A549 (cell line): ENCODE data around the gene MRRF. TPM values are rescaled to one million over a fixed set of nuclear protein-coding genes. Genes with fewer than 3 reads are reported as not detected.
A peak's percentile ranks its signal among the peaks of the same experiment; 100 is the strongest.

Experiments used
- ATAC-seq, 2 experiments: fragments of 200-7000 bp in 1 of 2; fragments of >200 bp in 1 of 2; cut with Nextera tagmentation in 1 of 2; cut with Tn5 transposase in 1 of 2; 3 replicates each; pipeline versions ENCODE4 v1.8.0 to v1.9.1; 2018 to 2020; ENCODE audit warnings: mild to moderate bottlenecking in 1 of 2, moderate library complexity in 1 of 2
- CTCF ChIA-PET: fragments of 300-600 bp; sonication (Branson Sonifier 250); formaldehyde crosslinking; extraction: SDS; loops from one replicate; lab custom pipeline; 2021; ENCODE audit warnings: antibody characterized with exemption, inconsistent platforms; lab: Yijun Ruan, JAX
- POLR2A ChIA-PET: fragments of 350-600 bp; formaldehyde crosslinking; extraction: SDS; loops from one replicate; lab custom pipeline; 2021; ENCODE audit warnings: antibody characterized with exemption, inconsistent platforms; lab: Yijun Ruan, JAX
- DNase-seq, 2 experiments: peaks; one replicate each; pipeline versions ENCODE4 v3.0.0 to v3.0.0-alpha.2; 2011 to 2016; ENCODE audit warnings: low read depth in 1 of 2, low spot score in 1 of 2
- FAIRE-seq: peaks from 2 replicates; lab custom pipeline; 2011; peaks lifted over from hg19 to GRCh38; lab: Jason Lieb, UNC
- H3K27ac ChIP-seq, 2 experiments: fragments of >200 bp; sonication (Bioruptor Twin); formaldehyde crosslinking; 3 replicates each; pipeline ENCODE4 v1.5.1; 2016 to 2017
- H3K4me1 ChIP-seq: fragments of >200 bp; sonication (Bioruptor Twin); formaldehyde crosslinking; 3 replicates; pipeline ENCODE4 v1.6.1; 2016
- H3K4me2 ChIP-seq: fragments of >200 bp; sonication (Bioruptor Twin); formaldehyde crosslinking; 3 replicates; pipeline ENCODE4 v1.6.1; 2016
- H3K4me3 ChIP-seq: fragments of >200 bp; sonication (Bioruptor Twin); formaldehyde crosslinking; 3 replicates; pipeline ENCODE4 v1.5.1; 2016
- H3K9me3 ChIP-seq: fragments of >200 bp; sonication (Bioruptor Twin); formaldehyde crosslinking; 3 replicates; pipeline ENCODE4 v1.6.1; 2016
- CBX2 ChIP-seq: fragments of 200-600 bp; sonication (generic); IDR thresholded peaks from 2 replicates; pipeline ENCODE4 v1.6.1; 2016; ENCODE audit warnings: low read depth, mild to moderate bottlenecking, borderline replicate concordance
- CEBPB ChIP-seq, 2 experiments: fragments of >200 bp in 1 of 2; sonication (Bioruptor Twin) in 1 of 2; formaldehyde crosslinking in 1 of 2; IDR thresholded peaks; 2 replicates each; pipeline ENCODE4 v1.6.1; 2012 to 2016
- CHD2 ChIP-seq: fragments of 150-350 bp; IDR thresholded peaks from 2 replicates; pipeline ENCODE4 v1.6.1; 2014; ENCODE audit warnings: low read length; ENCODE audit not compliant: partially characterized antibody
- CTCF ChIP-seq: fragments of >200 bp; sonication (Bioruptor Twin); formaldehyde crosslinking; IDR thresholded peaks from 3 replicates; pipeline ENCODE4 v1.5.1; 2016
- E2F6 ChIP-seq: IDR thresholded peaks from 2 replicates; pipeline ENCODE4 v1.6.1; 2012; ENCODE audit warnings: low read depth, borderline replicate concordance
- ELK1 ChIP-seq: fragments of 150-350 bp; IDR thresholded peaks from 2 replicates; pipeline ENCODE4 v1.6.1; 2014; ENCODE audit warnings: low read depth, mild to moderate bottlenecking, low read length
- ESRRA ChIP-seq: fragments of 150-350 bp; IDR thresholded peaks from 2 replicates; pipeline ENCODE4 v1.6.1; 2014; ENCODE audit warnings: mild to moderate bottlenecking, low read length, borderline replicate concordance
- FOSB ChIP-seq: fragments of 250-450 bp; sonication (Bioruptor Pico); IDR thresholded peaks from 2 replicates; pipeline ENCODE4 v1.5.0; 2020; ENCODE audit warnings: mild to moderate bottlenecking, moderate library complexity
- HEYL ChIP-seq: fragments of 250-450 bp; sonication (Bioruptor Pico); IDR thresholded peaks from 2 replicates; pipeline ENCODE4 v1.8.0; 2021; ENCODE audit warnings: mild to moderate bottlenecking, moderate library complexity
- HOXA7 ChIP-seq: fragments of 250-450 bp; sonication (Bioruptor Pico); IDR thresholded peaks from 2 replicates; pipeline ENCODE4 v1.5.0; 2020; ENCODE audit warnings: mild to moderate bottlenecking, moderate library complexity
- KDM1A ChIP-seq: fragments of 200-600 bp; sonication (generic); IDR thresholded peaks from 2 replicates; pipeline ENCODE4 v1.6.1; 2016; ENCODE audit warnings: low read depth, mild to moderate bottlenecking
- MAFK ChIP-seq: fragments of 450-650 bp; IDR thresholded peaks from 2 replicates; pipeline ENCODE4 v1.6.1; 2014; ENCODE audit not compliant: partially characterized antibody
- MAZ ChIP-seq: fragments of 150-350 bp; IDR thresholded peaks from 2 replicates; pipeline ENCODE4 v1.6.1; 2014; ENCODE audit warnings: antibody characterized with exemption, low read depth, low read length, borderline replicate concordance
- MYC ChIP-seq: IDR thresholded peaks from 2 replicates; pipeline ENCODE4 v1.6.1; 2012; ENCODE audit warnings: mild to moderate bottlenecking, inconsistent platforms, low read length, improper control_type of control experiment, borderline replicate concordance
- NPAS2 ChIP-seq: fragments of 250-450 bp; sonication (Bioruptor Pico); IDR thresholded peaks from 2 replicates; pipeline ENCODE4 v1.8.0; 2022; ENCODE audit warnings: mild to moderate bottlenecking, moderate library complexity, borderline replicate concordance
- NR3C1 ChIP-seq: fragments of >200 bp; sonication (Bioruptor Twin); formaldehyde crosslinking; IDR thresholded peaks from 3 replicates; pipeline ENCODE4 v1.6.1; 2017
- RAD21 ChIP-seq, 2 experiments: fragments of >200 bp in 1 of 2; sonication (Bioruptor Twin) in 1 of 2; formaldehyde crosslinking in 1 of 2; IDR thresholded peaks in 1 of 2; conservative IDR thresholded peaks in 1 of 2; 2 replicates in 1 of 2; 3 replicates in 1 of 2; pipeline ENCODE4 v1.6.1; 2012 to 2018; ENCODE audit warnings: inconsistent platforms in 1 of 2
- RARB ChIP-seq: fragments of 250-450 bp; sonication (Bioruptor Pico); IDR thresholded peaks from 2 replicates; pipeline ENCODE4 v1.8.0; 2021; ENCODE audit warnings: mild to moderate bottlenecking, moderate library complexity
- RFX5 ChIP-seq: fragments of 450-650 bp; IDR thresholded peaks from 2 replicates; pipeline ENCODE4 v1.7.1; 2014; ENCODE audit warnings: antibody characterized with exemption, mild to moderate bottlenecking, moderate library complexity
- RNF2 ChIP-seq: fragments of 200-600 bp; sonication (generic); IDR thresholded peaks from 2 replicates; pipeline ENCODE4 v1.6.1; 2016; ENCODE audit warnings: low read depth, mild to moderate bottlenecking, antibody characterized with exemption, moderate library complexity, borderline replicate concordance
- SMC3 ChIP-seq: fragments of >200 bp; sonication (Bioruptor Twin); formaldehyde crosslinking; IDR thresholded peaks from 3 replicates; pipeline ENCODE4 v1.6.1; 2018; ENCODE audit warnings: inconsistent platforms
- USF2 ChIP-seq: fragments of 450-650 bp; IDR thresholded peaks from 2 replicates; pipeline ENCODE4 v1.6.1; 2014; ENCODE audit warnings: antibody characterized with exemption
- ZFP36 ChIP-seq: fragments of 450-650 bp; IDR thresholded peaks from 2 replicates; pipeline ENCODE4 v1.6.1; 2014; ENCODE audit warnings: borderline replicate concordance; ENCODE audit not compliant: partially characterized antibody
- ZSCAN20 ChIP-seq: fragments of 250-450 bp; sonication (Bioruptor Pico); IDR thresholded peaks from 2 replicates; pipeline ENCODE4 v1.8.0; 2022; ENCODE audit warnings: mild to moderate bottlenecking, moderate library complexity
- WGBS: methylation state at CpG from one replicate; pipeline ENCODE4 v1.1.6; 2017; ENCODE audit errors: missing lambda C conversion rate; 5-methylcytosine and 5-hydroxymethylcytosine counted together
- polyA plus RNA-seq, 4 experiments: library from polyadenylated mRNA; depleted of rRNA in 3 of 4; stranded (reverse); fragments of >200 nt; fragmentation: RNase III in 1 of 4; extraction: RNeasy Plus Mini Kit Qiagen cat#74134 plus additional on column Dnase treatment in 1 of 4; gene quantifications; 2 replicates in 3 of 4; 3 replicates in 1 of 4; pipeline ENCODE4 v1.2.3, GENCODE V29; 2011 to 2017

The MRRF gene
- polyA plus RNA-seq, 2 of the 4 experiments (the other 2 are of a cell fraction) = 63.6 to 107 TPM

- no peak for DNase-seq
- peak overlapping the region in 1 of 2 experiments; percentile 74; a peak in 1 of 6 replicates for H3K27ac ChIP-seq
- TF ChIP-seq FOSB (CRISPR knock-in tag) (no peak), MAFK (no peak), SMC3 (no peak), HEYL (CRISPR knock-in tag) (no peak), ESRRA (no peak), USF2 (no peak), ZFP36 (no peak), HOXA7 (CRISPR knock-in tag) (no peak), MYC (no peak), ZSCAN20 (CRISPR knock-in tag) (no peak), NR3C1 (no peak), CEBPB (IDR thresholded peaks at IDR 0.05) (no peak), RFX5 (no peak), NPAS2 (no peak), CHD2 (no peak), E2F6 (no peak), KDM1A (no peak), CTCF (no peak), CBX2 (no peak), RNF2 (no peak)
- H3K9me3 ChIP-seq = peaks cover 11% of the 10 kb centered on the region
- no peak for ATAC-seq
- POLR2A ChIA-PET = no interaction called here
- no peak overlapping the region for H3K4me2 ChIP-seq
- peaks cover 28% of the 10 kb centered on the region for H3K4me1 ChIP-seq
- no peak overlapping the region for H3K4me3 ChIP-seq
- CTCF ChIA-PET = interaction anchor here (0.6 to 1.5 kb wide), 3 partner anchors 27 to 256 kb away, joined by 3 to 6 read pairs (median 3); no protein-coding TSS in a partner anchor
- WGBS = 91% methylated on average over 8 of the region's 8 CpGs
- FAIRE-seq = no peak
These were observed 113.6 kb downstream of the MRRF start for GRCh38 chr9:122378236-122378635.

- POLR2A ChIA-PET = no interaction called here
- no peak for FAIRE-seq
These were observed 114.7 kb downstream of the MRRF start for GRCh38 chr9:122379340-122379739.

More at GRCh38 chr9:122379340-122379739, 114.7 kb downstream of the MRRF start:
- TF ChIP-seq CTCF (peak; percentile 25; the same call in 1 of the 3 replicates), SMC3 (peak; percentile 16; the same call in 1 of the 3 replicates), NR3C1 (no peak), RAD21 (conservative IDR thresholded peaks at IDR 0.05 in 1 of 2, IDR thresholded peaks at IDR 0.05 in 1 of 2) (peak in 1 of 2 experiments; percentile 39; a peak in 2 of 5 replicates), ELK1 (no peak), MAZ (no peak), RARB (no peak), RNF2 (no peak)
- Histone ChIP-seq H3K4me3 (no peak overlapping the region), H3K4me2 (no peak overlapping the region), H3K9me3 (peaks cover 11% of the 10 kb centered on the region), H3K4me1 (peaks cover 39% of the 10 kb centered on the region), H3K27ac (no peak overlapping the region)
- no peak for ATAC-seq
- peak in 1 of 2 experiments; percentile 35 for DNase-seq
- WGBS = 0% methylated on average over 1 of the region's 1 CpG
- CTCF ChIA-PET = interaction anchor here (1.0 to 1.5 kb wide), 4 partner anchors 11 to 29 kb away, joined by 4 to 6 read pairs (median 4); no protein-coding TSS in a partner anchor
